HG03039 (cell line): Measurements from ENCODE around the gene MRPL52.
"Not testable (repeated sequence)": the region's sequence is repeated elsewhere in the genome, so short reads cannot be mapped to it uniquely, and the experiment has no call there.

Experiments used
- ATAC-seq: cut with Tn5 transposase; IDR thresholded peaks from one replicate; pipeline ENCODE4 v1.9.1; 2021; ENCODE audit warnings: mild to moderate bottlenecking, moderate library complexity; ENCODE audit not compliant: unreplicated experiment

MRPL52 gene

DNA sequence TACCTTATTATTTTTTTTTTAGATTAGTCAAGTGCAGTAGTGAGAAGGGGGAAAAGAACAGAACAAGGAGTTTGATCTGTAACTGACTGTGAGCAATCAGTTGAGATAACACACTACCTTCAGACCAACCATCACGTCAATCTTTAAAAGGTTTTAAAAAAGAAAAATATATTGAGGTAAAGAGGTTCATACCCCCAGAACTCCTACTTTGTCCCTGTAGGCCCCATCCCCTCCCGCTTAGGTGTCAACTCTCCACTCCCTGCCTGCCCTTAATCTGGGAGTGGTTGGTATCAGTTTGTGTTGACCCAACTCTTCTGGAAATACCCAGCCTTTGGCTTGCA lies 22.9 kb downstream of the MRPL52 start:
- no peak for ATAC-seq

GRCh38 chr14:22852940-22853767 lies 23.5 kb downstream of the MRPL52 start:
- ATAC-seq: no peak

DNA sequence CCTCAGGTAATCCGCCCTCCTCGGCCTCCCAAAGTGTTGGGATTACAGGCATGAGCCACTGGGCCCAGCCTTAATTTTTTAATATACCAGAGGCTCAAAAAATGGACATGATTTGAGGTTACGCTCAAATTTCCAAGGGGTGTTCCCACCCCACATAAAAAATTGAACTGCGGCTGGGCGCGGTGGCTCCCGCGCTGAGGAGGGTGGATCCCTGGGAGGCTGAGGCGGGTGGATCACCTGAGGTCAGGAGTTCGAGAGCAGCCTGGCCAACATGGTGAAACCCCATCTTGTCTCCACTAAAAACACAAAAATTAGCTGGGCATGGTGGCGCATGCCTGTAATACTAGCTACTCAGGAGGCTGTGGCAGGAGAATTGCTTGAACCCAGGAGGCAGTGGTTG lies 24.6 kb downstream of the MRPL52 start:
- not testable (repeated sequence) for ATAC-seq

GRCh38 chr14:22854963-22855724 lies 25.5 kb downstream of the MRPL52 start:
- ATAC-seq: no peak

- ATAC-seq: no peak
Measured at GRCh38 chr14:22856428-22856827, 26.7 kb downstream of the MRPL52 start.

DNA sequence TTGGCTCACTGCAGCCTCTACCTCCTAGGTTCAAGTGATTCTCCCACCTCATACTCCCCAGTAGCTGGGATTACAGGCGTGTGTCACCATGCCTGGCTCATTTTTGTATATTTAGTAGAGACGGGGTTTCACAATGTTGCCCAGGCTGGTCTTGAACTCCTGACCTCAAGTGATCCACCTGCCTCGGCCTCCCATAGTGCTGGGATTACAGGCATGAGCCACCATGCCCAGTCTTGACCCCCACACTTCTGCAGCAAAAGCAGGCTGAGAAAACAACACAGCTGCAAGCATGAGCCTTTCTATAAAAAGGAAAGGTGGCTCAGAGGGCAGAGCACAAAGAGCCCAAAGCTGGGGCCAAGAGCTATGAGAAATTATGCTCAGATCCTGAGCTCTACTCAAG lies 30.7 kb downstream of the MRPL52 start:
- not testable (repeated sequence) for ATAC-seq

- ATAC-seq: no peak
Measured at GRCh38 chr14:22861651-22862050, 32.0 kb downstream of the MRPL52 start.

GRCh38 chr14:22864979-22865378 lies 35.3 kb downstream of the MRPL52 start:
- ATAC-seq: no peak

DNA sequence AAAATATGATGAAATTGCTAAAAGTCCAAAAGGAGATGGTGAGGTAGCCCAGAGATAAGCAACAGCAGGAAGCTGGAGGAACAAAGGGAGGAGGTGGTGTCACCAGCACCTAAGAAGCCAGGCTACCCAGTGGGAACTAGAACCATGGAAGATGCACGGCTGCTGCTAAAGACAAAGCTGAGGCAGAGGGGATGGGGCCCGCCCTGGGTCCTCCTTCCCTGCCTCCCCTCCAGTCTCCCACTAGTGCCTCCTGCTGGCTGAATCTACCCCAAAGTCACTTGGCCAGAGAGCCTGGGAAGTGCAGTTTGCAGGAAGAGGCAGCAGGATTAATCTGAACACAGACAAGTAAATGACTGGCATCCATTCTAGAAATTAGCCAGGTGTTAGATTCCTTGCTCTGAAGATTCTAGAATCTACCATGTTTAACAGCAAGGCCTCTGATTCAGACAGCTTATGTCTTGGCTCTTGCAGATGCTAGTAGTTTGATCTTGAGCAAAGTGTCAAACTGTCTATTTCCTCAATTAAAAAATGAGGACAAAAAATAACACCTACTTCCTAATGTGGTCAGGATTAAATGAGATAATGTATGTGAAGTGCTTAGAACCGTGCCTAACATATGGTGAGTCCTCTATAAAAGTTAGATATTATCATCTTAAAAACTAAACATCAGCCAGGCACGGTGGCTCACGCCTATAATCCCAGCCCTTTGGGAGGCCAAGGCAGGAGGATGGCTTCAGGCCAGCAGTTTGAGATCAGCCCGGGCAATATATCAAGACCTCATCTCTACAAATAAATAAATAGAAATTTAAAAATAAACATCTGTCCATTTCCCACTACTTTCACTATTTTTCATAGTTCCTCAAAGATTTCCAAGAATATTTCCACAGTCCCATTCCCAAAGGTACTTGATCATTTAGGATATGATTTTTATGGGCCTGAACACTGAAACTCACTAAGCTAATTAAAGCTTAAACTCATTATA lies 36.0 kb downstream of the MRPL52 start:
- ATAC-seq: no peak

- no peak for ATAC-seq
Measured at GRCh38 chr14:22866874-22867273, 37.2 kb downstream of the MRPL52 start.

DNA sequence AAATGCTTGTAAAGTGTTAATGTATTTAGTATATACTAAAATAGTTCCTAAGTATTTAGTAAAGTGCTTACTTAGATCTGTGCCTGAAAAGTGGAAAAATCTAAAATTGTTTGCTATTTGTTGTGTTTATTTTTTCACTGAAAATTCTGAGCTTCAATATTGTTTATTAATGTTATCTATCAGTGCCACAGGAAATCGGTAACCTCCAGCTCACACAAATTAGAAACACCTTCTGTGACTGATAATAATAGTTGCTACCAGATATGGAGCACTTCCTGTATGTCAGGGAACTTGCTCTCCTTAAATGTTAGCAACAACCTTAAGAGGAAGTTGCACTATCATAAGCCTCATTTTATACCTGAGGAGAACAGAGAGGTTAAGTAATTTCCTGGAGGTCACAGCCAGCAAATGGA lies 41.1 kb downstream of the MRPL52 start:
- ATAC-seq: peak; percentile 29

DNA sequence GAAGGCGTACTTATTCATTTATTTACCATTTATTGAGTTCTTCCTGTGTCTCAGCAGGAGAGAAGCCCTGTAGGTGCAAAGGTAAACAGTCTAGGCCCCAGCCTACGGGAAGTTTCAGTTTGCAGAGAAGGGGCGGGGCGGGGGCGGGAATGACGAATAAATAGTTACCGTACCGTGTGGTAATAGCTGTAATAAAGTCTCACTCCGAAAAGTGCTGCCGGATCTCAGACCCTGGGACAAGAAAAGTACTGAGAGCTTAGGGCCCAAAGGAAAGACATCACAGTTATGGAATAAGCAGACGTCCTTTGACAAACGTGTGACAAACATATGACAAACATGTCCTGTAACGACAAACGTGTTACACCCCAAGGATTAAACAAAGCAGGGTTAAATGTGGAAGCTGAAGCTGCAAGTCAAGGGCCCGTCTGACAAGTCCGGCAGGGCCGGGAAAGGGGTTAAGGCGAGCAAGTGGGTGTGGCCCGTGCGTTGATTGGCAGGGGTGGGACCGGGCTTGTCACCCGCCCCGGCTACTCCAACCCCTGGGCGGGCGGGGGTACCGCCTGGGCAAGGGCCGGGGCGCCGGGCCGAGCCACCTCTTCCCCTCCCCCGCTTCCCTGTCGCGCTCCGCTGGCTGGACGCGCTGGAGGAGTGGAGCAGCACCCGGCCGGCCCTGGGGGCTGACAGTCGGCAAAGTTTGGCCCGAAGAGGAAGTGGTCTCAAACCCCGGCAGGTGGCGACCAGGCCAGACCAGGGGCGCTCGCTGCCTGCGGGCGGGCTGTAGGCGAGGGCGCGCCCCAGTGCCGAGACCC lies 41.7 kb downstream of the MRPL52 start, which contains the start of gene LRP10:
TSS of gene LRP10 (plus strand) at position 517 of the 809 bp plus-strand sequence. CDS start 564 bp downstream, outside the sequence.
- ATAC-seq: peak; percentile 67

GRCh38 chr14:22872033-22872832 lies 42.5 kb downstream of the MRPL52 start:
- peak; percentile 17 for ATAC-seq

- no peak for ATAC-seq
Measured at GRCh38 chr14:22872833-22873520, 43.3 kb downstream of the MRPL52 start.

- ATAC-seq: no peak
Measured at GRCh38 chr14:22875003-22875747, 45.5 kb downstream of the MRPL52 start.

DNA sequence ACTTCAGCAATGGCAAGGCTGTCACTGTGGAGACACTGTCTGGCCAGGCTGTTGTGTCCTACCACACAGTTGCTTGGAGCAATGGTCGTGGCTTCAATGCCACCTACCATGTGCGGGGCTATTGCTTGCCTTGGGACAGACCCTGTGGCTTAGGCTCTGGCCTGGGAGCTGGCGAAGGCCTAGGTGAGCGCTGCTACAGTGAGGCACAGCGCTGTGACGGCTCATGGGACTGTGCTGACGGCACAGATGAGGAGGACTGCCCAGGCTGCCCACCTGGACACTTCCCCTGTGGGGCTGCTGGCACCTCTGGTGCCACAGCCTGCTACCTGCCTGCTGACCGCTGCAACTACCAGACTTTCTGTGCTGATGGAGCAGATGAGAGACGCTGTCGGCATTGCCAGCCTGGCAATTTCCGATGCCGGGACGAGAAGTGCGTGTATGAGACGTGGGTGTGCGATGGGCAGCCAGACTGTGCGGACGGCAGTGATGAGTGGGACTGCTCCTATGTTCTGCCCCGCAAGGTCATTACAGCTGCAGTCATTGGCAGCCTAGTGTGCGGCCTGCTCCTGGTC lies 46.1 kb downstream of the MRPL52 start:
- no peak for ATAC-seq

DNA sequence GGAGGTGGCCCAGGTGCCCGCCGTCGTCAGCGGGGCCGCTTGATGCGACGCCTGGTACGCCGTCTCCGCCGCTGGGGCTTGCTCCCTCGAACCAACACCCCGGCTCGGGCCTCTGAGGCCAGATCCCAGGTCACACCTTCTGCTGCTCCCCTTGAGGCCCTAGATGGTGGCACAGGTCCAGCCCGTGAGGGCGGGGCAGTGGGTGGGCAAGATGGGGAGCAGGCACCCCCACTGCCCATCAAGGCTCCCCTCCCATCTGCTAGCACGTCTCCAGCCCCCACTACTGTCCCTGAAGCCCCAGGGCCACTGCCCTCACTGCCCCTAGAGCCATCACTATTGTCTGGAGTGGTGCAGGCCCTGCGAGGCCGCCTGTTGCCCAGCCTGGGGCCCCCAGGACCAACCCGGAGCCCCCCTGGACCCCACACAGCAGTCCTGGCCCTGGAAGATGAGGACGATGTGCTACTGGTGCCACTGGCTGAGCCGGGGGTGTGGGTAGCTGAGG lies 47.4 kb downstream of the MRPL52 start:
- no peak for ATAC-seq
